SK-N-MC (cell line): ENCODE data around the gene CGRRF1.

Experiments used
- DNase-seq: peaks from one replicate; pipeline ENCODE4 v3.0.0-alpha.2; 2011; ENCODE audit warnings: low read depth, low spot score
- H3K27ac ChIP-seq: fragments of 200-600 bp; sonication (generic); 2 replicates; pipeline ENCODE4 v1.5.1; 2016; ENCODE audit warnings: mixed run types
- H3K36me3 ChIP-seq: fragments of 200-600 bp; sonication (generic); 2 replicates; pipeline ENCODE4 v1.6.1; 2017; ENCODE audit warnings: antibody characterized with exemption, low read length, mixed read lengths; ENCODE audit not compliant: insufficient read depth
- H3K4me3 ChIP-seq: fragments of 200-600 bp; sonication (generic); 2 replicates; pipeline ENCODE4 v1.5.1; 2016
- H3K9ac ChIP-seq: fragments of 200-600 bp; sonication (generic); 2 replicates; pipeline ENCODE4 v1.8.0; 2017; ENCODE audit warnings: mixed run types, mixed read lengths; ENCODE audit not compliant: insufficient read length
- H3K9me3 ChIP-seq: fragments of 200-600 bp; sonication (generic); 2 replicates; pipeline ENCODE4 v1.6.1; 2017; ENCODE audit warnings: low read depth, mild to moderate bottlenecking, antibody characterized with exemption, low read length, moderate library complexity, mixed read lengths
- EZH2 ChIP-seq: fragments of 200-600 bp; sonication (generic); IDR thresholded peaks from one replicate; pipeline ENCODE4 v1.6.1; 2017; ENCODE audit warnings: antibody characterized with exemption
- FOXP2 ChIP-seq: optimal IDR thresholded peaks from 2 replicates; pipeline ENCODE3; 2011; ENCODE audit warnings: mild to moderate bottlenecking, moderate library complexity; ENCODE audit not compliant: insufficient read depth; ENCODE audit errors: extremely low read length, control extremely low read depth
- POLR2AphosphoS5 ChIP-seq: IDR thresholded peaks from 2 replicates; pipeline ENCODE4 v1.6.1; 2012; ENCODE audit warnings: mild to moderate bottlenecking, low read depth, low read length, borderline replicate concordance

CGRRF1 gene

GRCh38 chr14:54572316-54572715 is 62.6 kb downstream of the CGRRF1 start:
- no peaks in the 10 kb centered on the region for H3K9me3 ChIP-seq
- TF ChIP-seq FOXP2 (no peak), EZH2 (no peak), POLR2AphosphoS5 (no peak)
- no peak overlapping the region for H3K9ac ChIP-seq
- H3K27ac ChIP-seq, result no peak overlapping the region
- DNase-seq, result no peak
- H3K36me3 ChIP-seq, result no peaks in the 10 kb centered on the region
- no peak overlapping the region for H3K4me3 ChIP-seq

- H3K27ac ChIP-seq, result no peak overlapping the region
- H3K4me3 ChIP-seq, result no peak overlapping the region
- H3K9me3 ChIP-seq, result no peaks in the 10 kb centered on the region
- TF ChIP-seq FOXP2, result no peak
- no peak for TF ChIP-seq POLR2AphosphoS5
- no peak for TF ChIP-seq EZH2
- no peak overlapping the region for H3K9ac ChIP-seq
- DNase-seq, result no peak
- no peaks in the 10 kb centered on the region for H3K36me3 ChIP-seq
Measured at GRCh38 chr14:54574528-54574927, 64.8 kb downstream of the CGRRF1 start.

- Histone ChIP-seq H3K9me3 (no peaks in the 10 kb centered on the region), H3K9ac (no peak overlapping the region), H3K36me3 (no peaks in the 10 kb centered on the region), H3K4me3 (no peak overlapping the region), H3K27ac (no peak overlapping the region)
- TF ChIP-seq POLR2AphosphoS5 (no peak), FOXP2 (no peak), EZH2 (no peak)
- no peak for DNase-seq
Measured at GRCh38 chr14:54577494-54577893, 67.8 kb downstream of the CGRRF1 start.

- H3K27ac ChIP-seq, result no peak overlapping the region
- no peak overlapping the region for H3K4me3 ChIP-seq
- no peaks in the 10 kb centered on the region for H3K9me3 ChIP-seq
- TF ChIP-seq POLR2AphosphoS5, result no peak
- TF ChIP-seq FOXP2, result no peak
- no peak for TF ChIP-seq EZH2
- H3K36me3 ChIP-seq, result no peaks in the 10 kb centered on the region
- DNase-seq, result no peak
- no peak overlapping the region for H3K9ac ChIP-seq
Measured at GRCh38 chr14:54577977-54578376, 68.3 kb downstream of the CGRRF1 start.

- Histone ChIP-seq H3K4me3 (no peak overlapping the region), H3K9me3 (no peaks in the 10 kb centered on the region), H3K27ac (no peak overlapping the region), H3K9ac (no peak overlapping the region), H3K36me3 (no peaks in the 10 kb centered on the region)
- TF ChIP-seq FOXP2 (no peak), POLR2AphosphoS5 (no peak), EZH2 (no peak)
- no peak for DNase-seq
Measured at GRCh38 chr14:54579621-54580020, 69.9 kb downstream of the CGRRF1 start.

GRCh38 chr14:54580933-54581332 is 71.2 kb downstream of the CGRRF1 start:
- H3K27ac ChIP-seq, result no peak overlapping the region
- H3K4me3 ChIP-seq, result no peak overlapping the region
- H3K36me3 ChIP-seq, result no peaks in the 10 kb centered on the region
- no peak for DNase-seq
- no peak overlapping the region for H3K9ac ChIP-seq
- no peak for TF ChIP-seq FOXP2
- TF ChIP-seq EZH2, result no peak
- TF ChIP-seq POLR2AphosphoS5, result no peak
- no peaks in the 10 kb centered on the region for H3K9me3 ChIP-seq

GRCh38 chr14:54582334-54582733 is 72.6 kb downstream of the CGRRF1 start:
- no peak overlapping the region for H3K9ac ChIP-seq
- no peak for TF ChIP-seq POLR2AphosphoS5
- TF ChIP-seq FOXP2, result no peak
- TF ChIP-seq EZH2, result no peak
- H3K27ac ChIP-seq, result no peak overlapping the region

GRCh38 chr14:54584097-54584496 is 74.4 kb downstream of the CGRRF1 start:
- no peak overlapping the region for H3K27ac ChIP-seq
- no peaks in the 10 kb centered on the region for H3K36me3 ChIP-seq
- H3K9me3 ChIP-seq, result no peaks in the 10 kb centered on the region
- H3K9ac ChIP-seq, result no peak overlapping the region
- TF ChIP-seq FOXP2 (no peak), POLR2AphosphoS5 (no peak), EZH2 (no peak)
- no peak overlapping the region for H3K4me3 ChIP-seq
- DNase-seq, result no peak

More at GRCh38 chr14:54582334-54582733, 72.6 kb downstream of the CGRRF1 start:
- Histone ChIP-seq H3K9me3 (no peaks in the 10 kb centered on the region), H3K36me3 (no peaks in the 10 kb centered on the region), H3K4me3 (no peak overlapping the region)
- no peak for DNase-seq

- H3K27ac ChIP-seq, result no peak overlapping the region
- H3K9ac ChIP-seq, result no peak overlapping the region
- DNase-seq, result no peak
- no peaks in the 10 kb centered on the region for H3K36me3 ChIP-seq
- H3K9me3 ChIP-seq, result no peaks in the 10 kb centered on the region
- no peak for TF ChIP-seq FOXP2
- no peak for TF ChIP-seq EZH2
- TF ChIP-seq POLR2AphosphoS5, result no peak
- H3K4me3 ChIP-seq, result no peak overlapping the region
Measured at GRCh38 chr14:54585214-54585613, 75.5 kb downstream of the CGRRF1 start.
